A549 (cell line): Measurements from ENCODE around the gene BIRC7. TPM values are rescaled to one million over a fixed set of nuclear protein-coding genes. Genes with fewer than 3 reads are reported as not detected.
A peak's percentile ranks its signal among the peaks of the same experiment; 100 is the strongest.

Source experiments
- ATAC-seq, 2 experiments: fragments of 200-7000 bp in 1 of 2; fragments of >200 bp in 1 of 2; cut with Nextera tagmentation in 1 of 2; cut with Tn5 transposase in 1 of 2; 3 replicates each; pipeline versions ENCODE4 v1.8.0 to v1.9.1; 2018 to 2020; ENCODE audit warnings: mild to moderate bottlenecking in 1 of 2, moderate library complexity in 1 of 2
- CTCF ChIA-PET: fragments of 300-600 bp; sonication (Branson Sonifier 250); formaldehyde crosslinking; extraction: SDS; loops from one replicate; lab custom pipeline; 2021; ENCODE audit warnings: antibody characterized with exemption, inconsistent platforms; lab: Yijun Ruan, JAX
- POLR2A ChIA-PET: fragments of 350-600 bp; formaldehyde crosslinking; extraction: SDS; loops from one replicate; lab custom pipeline; 2021; ENCODE audit warnings: antibody characterized with exemption, inconsistent platforms; lab: Yijun Ruan, JAX
- DNase-seq, 2 experiments: peaks; one replicate each; pipeline versions ENCODE4 v3.0.0 to v3.0.0-alpha.2; 2011 to 2016; ENCODE audit warnings: low read depth in 1 of 2, low spot score in 1 of 2
- FAIRE-seq: peaks from 2 replicates; lab custom pipeline; 2011; peaks lifted over from hg19 to GRCh38; lab: Jason Lieb, UNC
- H3K27ac ChIP-seq, 2 experiments: fragments of >200 bp; sonication (Bioruptor Twin); formaldehyde crosslinking; 3 replicates each; pipeline ENCODE4 v1.5.1; 2016 to 2017
- H3K4me1 ChIP-seq: fragments of >200 bp; sonication (Bioruptor Twin); formaldehyde crosslinking; 3 replicates; pipeline ENCODE4 v1.6.1; 2016
- H3K4me2 ChIP-seq: fragments of >200 bp; sonication (Bioruptor Twin); formaldehyde crosslinking; 3 replicates; pipeline ENCODE4 v1.6.1; 2016
- H3K4me3 ChIP-seq: fragments of >200 bp; sonication (Bioruptor Twin); formaldehyde crosslinking; 3 replicates; pipeline ENCODE4 v1.5.1; 2016
- H3K9me3 ChIP-seq: fragments of >200 bp; sonication (Bioruptor Twin); formaldehyde crosslinking; 3 replicates; pipeline ENCODE4 v1.6.1; 2016
- ATOH8 ChIP-seq: fragments of 250-450 bp; sonication (Bioruptor Pico); IDR thresholded peaks from 2 replicates; pipeline ENCODE4 v1.5.0; 2020; ENCODE audit warnings: low read depth, mild to moderate bottlenecking, moderate library complexity
- BHLHE40 ChIP-seq: IDR thresholded peaks from 2 replicates; pipeline ENCODE4 v1.6.1; 2012; ENCODE audit warnings: low read depth, low read length, inconsistent platforms
- CBX8 ChIP-seq: fragments of 200-600 bp; sonication (generic); IDR thresholded peaks from 2 replicates; pipeline ENCODE4 v1.6.1; 2016
- CTCF ChIP-seq: fragments of >200 bp; sonication (Bioruptor Twin); formaldehyde crosslinking; IDR thresholded peaks from 3 replicates; pipeline ENCODE4 v1.5.1; 2016
- E2F6 ChIP-seq: IDR thresholded peaks from 2 replicates; pipeline ENCODE4 v1.6.1; 2012; ENCODE audit warnings: low read depth, borderline replicate concordance
- EHF ChIP-seq: fragments of 250-450 bp; sonication (Bioruptor Pico); IDR thresholded peaks from 2 replicates; pipeline ENCODE4 v1.5.0; 2020; ENCODE audit warnings: mild to moderate bottlenecking
- EHMT2 ChIP-seq: fragments of 200-600 bp; sonication (generic); IDR thresholded peaks from 2 replicates; pipeline ENCODE4 v1.6.1; 2016; ENCODE audit warnings: antibody characterized with exemption, low read depth, mild to moderate bottlenecking, moderate library complexity
- ELK1 ChIP-seq: fragments of 150-350 bp; IDR thresholded peaks from 2 replicates; pipeline ENCODE4 v1.6.1; 2014; ENCODE audit warnings: low read depth, mild to moderate bottlenecking, low read length
- FOSB ChIP-seq: fragments of 250-450 bp; sonication (Bioruptor Pico); IDR thresholded peaks from 2 replicates; pipeline ENCODE4 v1.5.0; 2020; ENCODE audit warnings: mild to moderate bottlenecking, moderate library complexity
- FOSL2 ChIP-seq, 2 experiments: fragments of 450-650 bp in 1 of 2; fragments of >200 bp in 1 of 2; sonication (Bioruptor Twin) in 1 of 2; formaldehyde crosslinking; IDR thresholded peaks; 2 replicates each; pipeline versions ENCODE4 v1.5.0 to v1.6.1; 2016 to 2020; ENCODE audit warnings: mild to moderate bottlenecking in 1 of 2, moderate library complexity in 1 of 2
- GATA3 ChIP-seq: IDR thresholded peaks from 2 replicates; pipeline ENCODE4 v1.6.1; 2012; ENCODE audit warnings: borderline replicate concordance
- HDAC2 ChIP-seq: fragments of 200-600 bp; sonication (generic); IDR thresholded peaks from 2 replicates; pipeline ENCODE4 v1.6.1; 2016
- HES2 ChIP-seq: fragments of >200 bp; sonication (Bioruptor Twin); formaldehyde crosslinking; IDR thresholded peaks from 2 replicates; pipeline ENCODE4 v1.6.1; 2016
- JUNB ChIP-seq: fragments of >200 bp; sonication (Bioruptor Twin); formaldehyde crosslinking; IDR thresholded peaks from 2 replicates; pipeline ENCODE4 v1.6.1; 2016
- KDM1A ChIP-seq: fragments of 200-600 bp; sonication (generic); IDR thresholded peaks from 2 replicates; pipeline ENCODE4 v1.6.1; 2016; ENCODE audit warnings: low read depth, mild to moderate bottlenecking
- KDM5A ChIP-seq: fragments of 200-600 bp; sonication (generic); IDR thresholded peaks from 2 replicates; pipeline ENCODE4 v1.6.1; 2016; ENCODE audit warnings: antibody characterized with exemption, mild to moderate bottlenecking
- MAX ChIP-seq: IDR thresholded peaks from 2 replicates; pipeline ENCODE4 v1.6.1; 2012
- MAZ ChIP-seq: fragments of 150-350 bp; IDR thresholded peaks from 2 replicates; pipeline ENCODE4 v1.6.1; 2014; ENCODE audit warnings: antibody characterized with exemption, low read depth, low read length, borderline replicate concordance
- MYC ChIP-seq: IDR thresholded peaks from 2 replicates; pipeline ENCODE4 v1.6.1; 2012; ENCODE audit warnings: mild to moderate bottlenecking, inconsistent platforms, low read length, improper control_type of control experiment, borderline replicate concordance
- NFE2L2 ChIP-seq: fragments of 150-350 bp; conservative IDR thresholded peaks from 2 replicates; pipeline ENCODE4 v1.6.1; 2014; ENCODE audit warnings: low read length
- NR3C1 ChIP-seq: fragments of >200 bp; sonication (Bioruptor Twin); formaldehyde crosslinking; IDR thresholded peaks from 3 replicates; pipeline ENCODE4 v1.6.1; 2017
- RAD21 ChIP-seq, 2 experiments: fragments of >200 bp in 1 of 2; sonication (Bioruptor Twin) in 1 of 2; formaldehyde crosslinking in 1 of 2; IDR thresholded peaks in 1 of 2; conservative IDR thresholded peaks in 1 of 2; 2 replicates in 1 of 2; 3 replicates in 1 of 2; pipeline ENCODE4 v1.6.1; 2012 to 2018; ENCODE audit warnings: inconsistent platforms in 1 of 2
- RARB ChIP-seq: fragments of 250-450 bp; sonication (Bioruptor Pico); IDR thresholded peaks from 2 replicates; pipeline ENCODE4 v1.8.0; 2021; ENCODE audit warnings: mild to moderate bottlenecking, moderate library complexity
- RCOR1 ChIP-seq: fragments of 150-350 bp; IDR thresholded peaks from 2 replicates; pipeline ENCODE4 v1.6.1; 2014; ENCODE audit warnings: antibody characterized with exemption, low read length, low read depth
- REST ChIP-seq: fragments of 200-600 bp; sonication (generic); IDR thresholded peaks from 2 replicates; pipeline ENCODE4 v1.6.1; 2016; ENCODE audit warnings: antibody characterized with exemption, mild to moderate bottlenecking, moderate library complexity
- SMC3 ChIP-seq: fragments of >200 bp; sonication (Bioruptor Twin); formaldehyde crosslinking; IDR thresholded peaks from 3 replicates; pipeline ENCODE4 v1.6.1; 2018; ENCODE audit warnings: inconsistent platforms
- TFCP2L1 ChIP-seq: fragments of 250-450 bp; sonication (Bioruptor Pico); IDR thresholded peaks from 2 replicates; pipeline ENCODE4 v1.5.0; 2021; ENCODE audit warnings: mild to moderate bottlenecking
- WGBS: methylation state at CpG from one replicate; pipeline ENCODE4 v1.1.6; 2017; ENCODE audit errors: missing lambda C conversion rate; 5-methylcytosine and 5-hydroxymethylcytosine counted together
- polyA plus RNA-seq, 4 experiments: library from polyadenylated mRNA; depleted of rRNA in 3 of 4; stranded (reverse); fragments of >200 nt; fragmentation: RNase III in 1 of 4; extraction: RNeasy Plus Mini Kit Qiagen cat#74134 plus additional on column Dnase treatment in 1 of 4; gene quantifications; 2 replicates in 3 of 4; 3 replicates in 1 of 4; pipeline ENCODE4 v1.2.3, GENCODE V29; 2011 to 2017

Gene BIRC7
- polyA plus RNA-seq, 2 of the 4 experiments (the other 2 are of a cell fraction) = 0.63 to 4.9 TPM

GRCh38 chr20:63222541-63222940 is 13.2 kb upstream of the BIRC7 start:
- Histone ChIP-seq H3K27ac (peak overlapping the region in 1 of 2 experiments; percentile 99; a peak in 3 of 6 replicates), H3K9me3 (no peaks in the 10 kb centered on the region), H3K4me1 (peaks cover 48% of the 10 kb centered on the region), H3K4me3 (no peak overlapping the region), H3K4me2 (no peak overlapping the region)
- POLR2A ChIA-PET = no interaction called here
- 67% methylated on average over 7 of the region's 7 CpGs for WGBS
- FAIRE-seq (no peak), DNase-seq (no peak), ATAC-seq (no peak)
- TF ChIP-seq NR3C1 = no peak
- TF ChIP-seq MYC = no peak
- no peak for TF ChIP-seq FOSB (CRISPR knock-in tag)
- no peak for TF ChIP-seq MAZ
- TF ChIP-seq GATA3 = no peak
- TF ChIP-seq REST = no peak
- no peak for TF ChIP-seq CBX8
- no peak for TF ChIP-seq NFE2L2
- no peak for TF ChIP-seq TFCP2L1 (CRISPR knock-in tag)
- no peak for TF ChIP-seq EHF (CRISPR knock-in tag)
- no peak for TF ChIP-seq E2F6
- no peak for TF ChIP-seq FOSL2 (IDR thresholded peaks at IDR 0.05)
- no peak for TF ChIP-seq FOSL2 (CRISPR knock-in tag; IDR thresholded peaks at IDR 0.05)
- TF ChIP-seq JUNB = no peak
- TF ChIP-seq BHLHE40 = no peak
- TF ChIP-seq ELK1 = no peak
- TF ChIP-seq HES2 = no peak
- no peak for TF ChIP-seq EHMT2
- no peak for TF ChIP-seq ATOH8 (CRISPR knock-in tag)
- CTCF ChIA-PET = interaction anchor here (0.8 to 7.2 kb wide), 29 partner anchors 9 to 751 kb away, joined by 3 to 401 read pairs (median 10); partner anchors contain the start of genes ARFGAP1, BIRC7, COL20A1 and NKAIN4

GRCh38 chr20:63223121-63223825 is 12.4 kb upstream of the BIRC7 start:
- Histone ChIP-seq H3K9me3 (no peaks in the 10 kb centered on the region), H3K4me1 (peaks cover 43% of the 10 kb centered on the region), H3K27ac (peak overlapping the region; percentile 89 to 99; a peak in 5 of 6 replicates), H3K4me2 (peak overlapping the region; percentile 64), H3K4me3 (no peak overlapping the region)
- ChIA-PET POLR2A (interaction anchor here (1.1 to 2.2 kb wide), 5 partner anchors 10 to 49 kb away, joined by 3 to 14 read pairs (median 12); partner anchors contain the start of genes ARFGAP1 and BIRC7), CTCF (interaction anchor here (0.7 to 7.2 kb wide), 48 partner anchors 9 to 1170 kb away, joined by 3 to 401 read pairs (median 6); partner anchors contain the start of genes ARFGAP1, BIRC7, COL20A1 and NKAIN4)
- FAIRE-seq (no peak), ATAC-seq (peak; percentile 46 to 66; a peak in 4 of 6 replicates), DNase-seq (peak; percentile 48 to 62)
- WGBS = 35% methylated on average over 12 of the region's 12 CpGs
- TF ChIP-seq KDM1A (no peak), RAD21 (conservative IDR thresholded peaks at IDR 0.05 in 1 of 2, IDR thresholded peaks at IDR 0.05 in 1 of 2) (peak; percentile 95 to 97), SMC3 (peak; percentile 95), KDM5A (no peak), HDAC2 (no peak), RCOR1 (no peak), CTCF (peak; percentile 95), RARB (no peak), MAX (peak; percentile 30; the same call in 1 of the 2 replicates), ELK1 (no peak)
